ENCODE measurements around the gene SPSB2.

DNA sequence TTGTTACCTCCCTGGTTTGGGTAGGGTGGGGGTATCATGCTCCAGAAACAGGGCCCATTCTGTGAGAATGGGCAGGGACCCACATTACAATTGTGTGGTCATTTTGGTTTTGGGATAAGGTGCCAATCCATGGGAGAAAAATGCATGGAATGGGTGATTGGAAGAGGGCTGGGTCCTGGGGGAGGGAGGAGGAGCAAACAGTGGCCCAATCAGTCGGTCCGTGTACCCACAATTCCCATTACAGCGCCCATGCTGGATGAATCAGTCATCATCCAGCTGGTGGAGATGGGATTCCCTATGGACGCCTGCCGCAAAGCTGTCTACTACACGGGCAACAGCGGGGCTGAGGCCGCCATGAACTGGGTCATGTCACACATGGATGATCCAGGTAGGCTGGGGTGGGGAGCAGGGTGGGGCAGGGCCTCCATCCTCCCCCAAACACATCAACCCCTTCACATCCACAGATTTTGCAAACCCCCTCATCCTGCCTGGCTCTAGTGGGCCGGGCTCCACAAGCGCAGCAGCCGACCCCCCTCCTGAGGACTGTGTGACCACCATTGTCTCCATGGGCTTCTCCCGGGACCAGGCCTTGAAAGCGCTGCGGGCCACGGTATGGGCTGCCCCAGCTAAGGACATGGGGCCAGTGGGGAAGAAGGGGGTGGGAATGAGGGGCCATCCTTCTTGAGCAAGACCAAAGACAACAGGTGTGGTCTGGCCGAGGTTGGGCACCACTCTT, 9.3 kb downstream of the SPSB2 start:
- TF ChIP-seq, protein P1, sequence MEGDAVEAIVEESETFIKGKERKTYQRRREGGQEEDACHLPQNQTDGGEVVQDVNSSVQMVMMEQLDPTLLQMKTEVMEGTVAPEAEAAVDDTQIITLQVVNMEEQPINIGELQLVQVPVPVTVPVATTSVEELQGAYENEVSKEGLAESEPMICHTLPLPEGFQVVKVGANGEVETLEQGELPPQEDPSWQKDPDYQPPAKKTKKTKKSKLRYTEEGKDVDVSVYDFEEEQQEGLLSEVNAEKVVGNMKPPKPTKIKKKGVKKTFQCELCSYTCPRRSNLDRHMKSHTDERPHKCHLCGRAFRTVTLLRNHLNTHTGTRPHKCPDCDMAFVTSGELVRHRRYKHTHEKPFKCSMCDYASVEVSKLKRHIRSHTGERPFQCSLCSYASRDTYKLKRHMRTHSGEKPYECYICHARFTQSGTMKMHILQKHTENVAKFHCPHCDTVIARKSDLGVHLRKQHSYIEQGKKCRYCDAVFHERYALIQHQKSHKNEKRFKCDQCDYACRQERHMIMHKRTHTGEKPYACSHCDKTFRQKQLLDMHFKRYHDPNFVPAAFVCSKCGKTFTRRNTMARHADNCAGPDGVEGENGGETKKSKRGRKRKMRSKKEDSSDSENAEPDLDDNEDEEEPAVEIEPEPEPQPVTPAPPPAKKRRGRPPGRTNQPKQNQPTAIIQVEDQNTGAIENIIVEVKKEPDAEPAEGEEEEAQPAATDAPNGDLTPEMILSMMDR (IDR thresholded peaks at IDR 0.05), result no peak
- TF ChIP-seq POLR2A (IDR thresholded peaks at IDR 0.05), result no peak
